Liver (tissue), 3 donors: Measurements from ENCODE around the gene TMEM94.

ENCODE experiments used
- EGR1 ChIP-seq, 2 donors: IDR thresholded peaks; 2 replicates each; pipeline ENCODE4 v1.6.1; 2016 to 2018; ENCODE audit warnings: antibody characterized with exemption in 2 of 2, low read depth in 2 of 2
- FOXA1 ChIP-seq: IDR thresholded peaks from 2 replicates; pipeline ENCODE4 v1.6.1; 2016; ENCODE audit warnings: antibody characterized with exemption
- FOXA2 ChIP-seq: IDR thresholded peaks from 2 replicates; pipeline ENCODE4 v1.6.1; 2016; ENCODE audit warnings: antibody characterized with exemption
- JUND ChIP-seq, 2 donors: IDR thresholded peaks; 2 replicates each; pipeline ENCODE4 v1.6.1; 2016; ENCODE audit warnings: antibody characterized with exemption in 2 of 2
- RAD21 ChIP-seq, 2 donors: IDR thresholded peaks; 2 replicates each; pipeline ENCODE4 v1.6.1; 2016; ENCODE audit warnings: antibody characterized with exemption in 2 of 2, mild to moderate bottlenecking in 2 of 2
- SP1 ChIP-seq: IDR thresholded peaks from 2 replicates; pipeline ENCODE4 v1.6.1; 2018; ENCODE audit warnings: antibody characterized with exemption, mild to moderate bottlenecking
- TAF1 ChIP-seq: conservative IDR thresholded peaks from 2 replicates; pipeline ENCODE4 v1.6.1; 2016; ENCODE audit warnings: antibody characterized with exemption, mild to moderate bottlenecking
- TF ChIP-seq, protein P1 (sequence below): IDR thresholded peaks from 2 replicates; pipeline ENCODE4 v1.6.1; 2016; ENCODE audit warnings: antibody characterized with exemption, mild to moderate bottlenecking
- TF ChIP-seq, protein P2 (sequence below): fragments of 150-350 bp; IDR thresholded peaks from 2 replicates; pipeline ENCODE4 v1.5.1; 2017; ENCODE audit warnings: improper control_type of control experiment, low read depth, low read length; ENCODE audit not compliant: missing input control
- TF ChIP-seq, protein P3 (sequence below): IDR thresholded peaks from 2 replicates; pipeline ENCODE4 v1.6.1; 2016; ENCODE audit warnings: antibody characterized with exemption
- TF ChIP-seq, protein P4 (sequence below): IDR thresholded peaks from 2 replicates; pipeline ENCODE4 v1.6.1; 2016; ENCODE audit warnings: antibody characterized with exemption
- TF ChIP-seq, protein P5 (sequence below): IDR thresholded peaks from 2 replicates; pipeline ENCODE4 v1.6.1; 2016; ENCODE audit warnings: antibody characterized with exemption
- donor health status: healthy.
- donor health status: healthy.

DNA sequence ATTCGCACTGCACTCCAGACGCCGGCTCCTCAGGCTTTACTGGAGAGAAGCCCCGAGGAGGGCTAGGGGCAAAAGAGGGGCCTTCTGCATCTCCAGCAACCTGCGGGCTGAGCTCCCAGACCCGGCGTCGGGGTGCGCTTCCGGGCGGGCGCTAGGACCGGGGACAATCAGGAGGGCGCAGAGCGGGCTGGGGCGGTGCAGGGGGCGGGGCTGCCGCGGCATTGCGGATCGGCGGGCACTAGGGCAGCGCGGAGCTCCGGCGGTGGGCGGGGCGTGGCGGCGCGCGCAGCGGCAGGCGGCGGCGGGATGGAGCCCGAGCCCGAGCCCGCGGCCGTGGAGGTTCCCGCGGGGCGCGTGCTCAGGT is 59.8 kb downstream of the TMEM94 start, which contains the start of gene TSEN54:
- TF ChIP-seq, protein P1, sequence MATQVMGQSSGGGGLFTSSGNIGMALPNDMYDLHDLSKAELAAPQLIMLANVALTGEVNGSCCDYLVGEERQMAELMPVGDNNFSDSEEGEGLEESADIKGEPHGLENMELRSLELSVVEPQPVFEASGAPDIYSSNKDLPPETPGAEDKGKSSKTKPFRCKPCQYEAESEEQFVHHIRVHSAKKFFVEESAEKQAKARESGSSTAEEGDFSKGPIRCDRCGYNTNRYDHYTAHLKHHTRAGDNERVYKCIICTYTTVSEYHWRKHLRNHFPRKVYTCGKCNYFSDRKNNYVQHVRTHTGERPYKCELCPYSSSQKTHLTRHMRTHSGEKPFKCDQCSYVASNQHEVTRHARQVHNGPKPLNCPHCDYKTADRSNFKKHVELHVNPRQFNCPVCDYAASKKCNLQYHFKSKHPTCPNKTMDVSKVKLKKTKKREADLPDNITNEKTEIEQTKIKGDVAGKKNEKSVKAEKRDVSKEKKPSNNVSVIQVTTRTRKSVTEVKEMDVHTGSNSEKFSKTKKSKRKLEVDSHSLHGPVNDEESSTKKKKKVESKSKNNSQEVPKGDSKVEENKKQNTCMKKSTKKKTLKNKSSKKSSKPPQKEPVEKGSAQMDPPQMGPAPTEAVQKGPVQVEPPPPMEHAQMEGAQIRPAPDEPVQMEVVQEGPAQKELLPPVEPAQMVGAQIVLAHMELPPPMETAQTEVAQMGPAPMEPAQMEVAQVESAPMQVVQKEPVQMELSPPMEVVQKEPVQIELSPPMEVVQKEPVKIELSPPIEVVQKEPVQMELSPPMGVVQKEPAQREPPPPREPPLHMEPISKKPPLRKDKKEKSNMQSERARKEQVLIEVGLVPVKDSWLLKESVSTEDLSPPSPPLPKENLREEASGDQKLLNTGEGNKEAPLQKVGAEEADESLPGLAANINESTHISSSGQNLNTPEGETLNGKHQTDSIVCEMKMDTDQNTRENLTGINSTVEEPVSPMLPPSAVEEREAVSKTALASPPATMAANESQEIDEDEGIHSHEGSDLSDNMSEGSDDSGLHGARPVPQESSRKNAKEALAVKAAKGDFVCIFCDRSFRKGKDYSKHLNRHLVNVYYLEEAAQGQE = no peak
- TF ChIP-seq, protein P2, sequence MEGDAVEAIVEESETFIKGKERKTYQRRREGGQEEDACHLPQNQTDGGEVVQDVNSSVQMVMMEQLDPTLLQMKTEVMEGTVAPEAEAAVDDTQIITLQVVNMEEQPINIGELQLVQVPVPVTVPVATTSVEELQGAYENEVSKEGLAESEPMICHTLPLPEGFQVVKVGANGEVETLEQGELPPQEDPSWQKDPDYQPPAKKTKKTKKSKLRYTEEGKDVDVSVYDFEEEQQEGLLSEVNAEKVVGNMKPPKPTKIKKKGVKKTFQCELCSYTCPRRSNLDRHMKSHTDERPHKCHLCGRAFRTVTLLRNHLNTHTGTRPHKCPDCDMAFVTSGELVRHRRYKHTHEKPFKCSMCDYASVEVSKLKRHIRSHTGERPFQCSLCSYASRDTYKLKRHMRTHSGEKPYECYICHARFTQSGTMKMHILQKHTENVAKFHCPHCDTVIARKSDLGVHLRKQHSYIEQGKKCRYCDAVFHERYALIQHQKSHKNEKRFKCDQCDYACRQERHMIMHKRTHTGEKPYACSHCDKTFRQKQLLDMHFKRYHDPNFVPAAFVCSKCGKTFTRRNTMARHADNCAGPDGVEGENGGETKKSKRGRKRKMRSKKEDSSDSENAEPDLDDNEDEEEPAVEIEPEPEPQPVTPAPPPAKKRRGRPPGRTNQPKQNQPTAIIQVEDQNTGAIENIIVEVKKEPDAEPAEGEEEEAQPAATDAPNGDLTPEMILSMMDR = no peak
- no peak for TF ChIP-seq RAD21 (IDR thresholded peaks at IDR 0.05)
- no peak for TF ChIP-seq TAF1
- TF ChIP-seq, protein P3, sequence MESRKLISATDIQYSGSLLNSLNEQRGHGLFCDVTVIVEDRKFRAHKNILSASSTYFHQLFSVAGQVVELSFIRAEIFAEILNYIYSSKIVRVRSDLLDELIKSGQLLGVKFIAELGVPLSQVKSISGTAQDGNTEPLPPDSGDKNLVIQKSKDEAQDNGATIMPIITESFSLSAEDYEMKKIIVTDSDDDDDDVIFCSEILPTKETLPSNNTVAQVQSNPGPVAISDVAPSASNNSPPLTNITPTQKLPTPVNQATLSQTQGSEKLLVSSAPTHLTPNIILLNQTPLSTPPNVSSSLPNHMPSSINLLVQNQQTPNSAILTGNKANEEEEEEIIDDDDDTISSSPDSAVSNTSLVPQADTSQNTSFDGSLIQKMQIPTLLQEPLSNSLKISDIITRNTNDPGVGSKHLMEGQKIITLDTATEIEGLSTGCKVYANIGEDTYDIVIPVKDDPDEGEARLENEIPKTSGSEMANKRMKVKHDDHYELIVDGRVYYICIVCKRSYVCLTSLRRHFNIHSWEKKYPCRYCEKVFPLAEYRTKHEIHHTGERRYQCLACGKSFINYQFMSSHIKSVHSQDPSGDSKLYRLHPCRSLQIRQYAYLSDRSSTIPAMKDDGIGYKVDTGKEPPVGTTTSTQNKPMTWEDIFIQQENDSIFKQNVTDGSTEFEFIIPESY = no peak
- TF ChIP-seq, protein P4, sequence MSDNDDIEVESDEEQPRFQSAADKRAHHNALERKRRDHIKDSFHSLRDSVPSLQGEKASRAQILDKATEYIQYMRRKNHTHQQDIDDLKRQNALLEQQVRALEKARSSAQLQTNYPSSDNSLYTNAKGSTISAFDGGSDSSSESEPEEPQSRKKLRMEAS = peak; percentile 40
- TF ChIP-seq FOXA2 = no peak
- no peak for TF ChIP-seq FOXA1
- TF ChIP-seq EGR1 (IDR thresholded peaks at IDR 0.05; ENCODE audit: low read depth in 2 of 2) = no peak
- TF ChIP-seq SP1 = peak; percentile 14
- TF ChIP-seq, protein P5, sequence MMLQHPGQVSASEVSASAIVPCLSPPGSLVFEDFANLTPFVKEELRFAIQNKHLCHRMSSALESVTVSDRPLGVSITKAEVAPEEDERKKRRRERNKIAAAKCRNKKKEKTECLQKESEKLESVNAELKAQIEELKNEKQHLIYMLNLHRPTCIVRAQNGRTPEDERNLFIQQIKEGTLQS = no peak
- no peak for TF ChIP-seq JUND (IDR thresholded peaks at IDR 0.05)
